Cardiac muscle cell (in vitro differentiated cells and primary cell): ENCODE measurements around the gene LILRA5. TPM values are rescaled to one million over a fixed set of nuclear protein-coding genes. Genes with fewer than 3 reads are reported as not detected.
"Not testable (repeated sequence)": the region's sequence is repeated elsewhere in the genome, so short reads cannot be mapped to it uniquely, and the experiment has no call there.

Source experiments
- DNase-seq, 2 donors: peaks; one replicate each; pipeline versions ENCODE4 v3.0.0 to v3.0.0-alpha.2; 2010 to 2017; ENCODE audit warnings: low read depth in 1 of 2, low spot score in 1 of 2
- H3K27ac ChIP-seq: fragments of 200-600 bp; sonication (generic); 2 replicates; pipeline ENCODE4 v1.5.1; 2016
- H3K27me3 ChIP-seq: fragments of 200-600 bp; sonication (generic); 2 replicates; pipeline ENCODE4 v1.6.0; 2016; ENCODE audit warnings: control low read depth
- H3K36me3 ChIP-seq: fragments of 200-600 bp; sonication (generic); 2 replicates; pipeline ENCODE4 v1.5.1; 2016; ENCODE audit warnings: control low read depth
- H3K4me1 ChIP-seq: fragments of 200-600 bp; sonication (generic); 2 replicates; pipeline ENCODE4 v1.8.1; 2017; ENCODE audit warnings: low read depth, mild to moderate bottlenecking, mixed run types
- H3K4me3 ChIP-seq: fragments of 200-600 bp; sonication (generic); 2 replicates; pipeline ENCODE4 v1.5.1; 2016; ENCODE audit warnings: mild to moderate bottlenecking
- H3K9me3 ChIP-seq: fragments of 200-600 bp; sonication (generic); 2 replicates; pipeline ENCODE4 v1.5.1; 2017; ENCODE audit warnings: low read depth, mild to moderate bottlenecking, control low read depth
- polyA plus RNA-seq: library from polyadenylated mRNA; unstranded; fragments of >200 nt; fragmentation: Nextera tagmentation; extraction: Ambion mirVana; gene quantifications from 2 replicates; pipeline ENCODE4 v1.2.1, GENCODE V29; 2016
- total RNA-seq: library from RNA; depleted of rRNA; stranded (reverse); fragments of >200 nt; gene quantifications from 2 replicates; pipeline ENCODE4 v1.2.3, GENCODE V29; 2016
- TF ChIP-seq, protein P1 (sequence below): IDR thresholded peaks from 2 replicates; pipeline ENCODE4 v1.5.1; 2012; ENCODE audit warnings: low read depth, mild to moderate bottlenecking, low read length

Gene LILRA5
- total and polyA plus RNA-seq, 2 experiments from 2014 or later, result not detected

DNA sequence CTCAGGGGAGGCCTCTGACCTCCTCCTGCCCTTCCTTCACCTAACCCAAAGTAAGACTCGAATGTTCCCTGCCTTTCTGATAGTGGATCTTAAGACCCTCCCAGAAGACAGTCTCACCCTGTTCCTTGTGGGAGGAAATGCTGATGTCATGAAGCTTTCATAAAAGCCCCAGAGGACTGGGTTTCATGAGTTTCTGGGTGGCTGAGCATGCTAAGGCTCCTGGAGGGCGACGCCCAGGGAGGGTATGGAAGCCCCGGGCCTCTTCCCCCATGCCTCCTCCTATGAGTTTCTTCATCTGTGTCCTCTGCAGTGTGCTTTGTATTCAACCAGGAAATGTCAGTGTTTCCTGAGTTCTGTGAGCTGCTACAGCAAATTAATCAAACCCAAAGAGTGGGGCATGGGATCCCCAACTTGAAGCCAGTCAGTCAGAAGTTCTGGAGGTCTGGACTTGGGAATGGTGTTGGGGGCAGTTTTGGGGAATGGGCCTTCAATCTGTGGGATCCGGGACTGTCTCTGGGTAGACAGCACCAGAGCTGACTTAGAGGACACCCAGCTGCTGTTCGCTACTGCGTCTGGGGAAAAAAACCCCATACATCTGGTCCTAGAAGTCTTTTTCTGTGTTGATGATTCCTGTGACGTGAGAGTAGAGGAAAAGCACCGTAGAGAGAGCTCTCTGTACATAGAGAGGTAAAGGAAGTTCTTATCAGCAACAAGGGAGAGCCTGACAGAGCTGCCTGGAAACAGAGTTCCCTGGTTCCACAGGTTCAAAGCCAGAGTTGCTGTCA is 30.1 kb downstream of the LILRA5 start:
- peaks cover 13% of the 10 kb centered on the region for H3K27me3 ChIP-seq
- no peaks in the 10 kb centered on the region for H3K36me3 ChIP-seq
- no peak overlapping the region for H3K27ac ChIP-seq
- TF ChIP-seq, protein P1, sequence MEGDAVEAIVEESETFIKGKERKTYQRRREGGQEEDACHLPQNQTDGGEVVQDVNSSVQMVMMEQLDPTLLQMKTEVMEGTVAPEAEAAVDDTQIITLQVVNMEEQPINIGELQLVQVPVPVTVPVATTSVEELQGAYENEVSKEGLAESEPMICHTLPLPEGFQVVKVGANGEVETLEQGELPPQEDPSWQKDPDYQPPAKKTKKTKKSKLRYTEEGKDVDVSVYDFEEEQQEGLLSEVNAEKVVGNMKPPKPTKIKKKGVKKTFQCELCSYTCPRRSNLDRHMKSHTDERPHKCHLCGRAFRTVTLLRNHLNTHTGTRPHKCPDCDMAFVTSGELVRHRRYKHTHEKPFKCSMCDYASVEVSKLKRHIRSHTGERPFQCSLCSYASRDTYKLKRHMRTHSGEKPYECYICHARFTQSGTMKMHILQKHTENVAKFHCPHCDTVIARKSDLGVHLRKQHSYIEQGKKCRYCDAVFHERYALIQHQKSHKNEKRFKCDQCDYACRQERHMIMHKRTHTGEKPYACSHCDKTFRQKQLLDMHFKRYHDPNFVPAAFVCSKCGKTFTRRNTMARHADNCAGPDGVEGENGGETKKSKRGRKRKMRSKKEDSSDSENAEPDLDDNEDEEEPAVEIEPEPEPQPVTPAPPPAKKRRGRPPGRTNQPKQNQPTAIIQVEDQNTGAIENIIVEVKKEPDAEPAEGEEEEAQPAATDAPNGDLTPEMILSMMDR, result no peak
- no peaks in the 10 kb centered on the region for H3K4me1 ChIP-seq
- H3K4me3 ChIP-seq, result no peak overlapping the region
- no peaks in the 10 kb centered on the region for H3K9me3 ChIP-seq
- no peak for DNase-seq

DNA sequence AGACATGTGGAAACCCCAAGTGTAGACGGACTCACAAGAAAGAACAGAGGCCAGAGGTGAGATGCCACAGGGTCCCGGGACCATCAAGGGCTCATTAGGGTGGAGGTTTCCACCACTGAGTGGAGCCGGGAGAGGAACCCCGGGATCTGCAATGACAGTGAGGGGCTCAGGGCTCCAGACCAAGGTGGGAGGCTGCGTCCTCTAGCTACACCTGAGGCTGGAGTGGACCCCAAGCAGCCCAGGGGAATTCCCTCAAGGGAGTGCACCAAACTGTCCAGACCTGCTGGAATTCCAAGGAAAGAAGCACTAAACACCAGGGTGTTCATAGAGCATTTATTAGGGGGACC is 31.3 kb downstream of the LILRA5 start:
- H3K36me3 ChIP-seq, DNase-seq, H3K9me3 ChIP-seq, H3K4me3 ChIP-seq, H3K4me1 ChIP-seq, H3K27ac ChIP-seq: not testable (repeated sequence)
- peaks cover 13% of the 10 kb centered on the region for H3K27me3 ChIP-seq

DNA sequence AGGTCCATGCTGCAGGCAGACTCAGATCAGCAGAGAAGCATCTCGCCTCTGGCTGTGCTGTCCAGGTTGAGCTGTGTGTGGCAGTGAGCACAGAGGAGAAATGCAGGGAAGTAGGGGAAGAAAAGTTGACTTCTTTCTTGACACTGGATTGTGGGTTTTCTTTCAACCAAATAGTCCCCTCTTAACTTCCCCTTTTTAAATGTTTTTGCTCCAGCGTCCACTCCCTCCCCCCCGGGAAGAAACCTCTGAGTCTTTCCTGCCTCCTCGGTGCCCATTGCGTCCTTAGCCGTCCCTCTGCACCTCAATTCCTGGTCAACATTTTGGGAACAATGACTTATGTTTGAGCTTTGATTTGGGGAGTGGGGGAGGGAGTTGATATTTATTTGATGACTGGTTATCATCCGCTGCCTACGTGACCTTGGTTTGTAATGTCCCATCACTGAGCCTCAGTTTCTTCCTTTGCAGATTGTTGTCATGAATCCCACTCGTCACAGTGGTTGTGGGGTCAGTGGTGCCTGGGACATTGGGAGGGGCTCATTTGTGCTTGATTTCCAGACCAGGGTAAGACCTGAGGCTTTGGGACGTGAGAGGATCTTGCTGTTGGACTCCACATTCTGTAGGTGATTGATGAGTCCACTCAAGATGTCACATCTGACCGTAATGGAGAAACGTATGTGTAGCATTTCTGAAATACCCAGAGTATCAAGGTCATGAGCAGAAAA is 31.8 kb downstream of the LILRA5 start, which contains the start of gene LILRB2:
TSS of gene LILRB2 (minus strand) at position 104 of the 722 bp plus-strand sequence. CDS start 614 bp downstream, outside the sequence.
- Histone ChIP-seq H3K4me1 (no peaks in the 10 kb centered on the region), H3K4me3 (no peak within 1 kb of the TSS), H3K27ac (no peak within 1 kb of the TSS), H3K36me3 (no peaks in the 10 kb centered on the region), H3K9me3 (no peaks in the 10 kb centered on the region), H3K27me3 (peaks cover 13% of the 10 kb centered on the region)
- TF ChIP-seq, protein P1, result no peak
- DNase-seq, result no peak

DNA sequence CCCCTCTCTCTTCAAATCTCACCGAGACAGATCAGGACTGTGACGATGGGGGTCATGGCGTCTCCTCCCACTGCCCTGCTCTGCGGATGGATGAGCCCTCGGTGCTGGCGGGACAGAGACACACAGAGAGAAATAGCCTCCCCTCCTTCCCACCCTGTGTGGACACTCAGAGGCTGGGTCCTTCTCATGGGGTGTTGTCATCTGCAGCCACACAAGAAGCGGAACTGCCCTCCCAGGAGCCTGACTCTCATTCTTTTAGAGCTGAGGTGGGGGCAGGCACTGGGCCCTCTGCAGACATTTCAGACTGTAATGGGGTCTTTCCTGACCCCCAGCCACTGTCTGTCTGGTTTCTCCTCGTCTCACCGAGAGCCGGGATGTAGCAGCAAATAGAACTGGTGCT is 32.5 kb downstream of the LILRA5 start:
- not testable (repeated sequence) for H3K36me3 ChIP-seq, H3K4me1 ChIP-seq, DNase-seq, H3K4me3 ChIP-seq, H3K9me3 ChIP-seq, H3K27ac ChIP-seq
- H3K27me3 ChIP-seq, result peaks cover 13% of the 10 kb centered on the region

DNA sequence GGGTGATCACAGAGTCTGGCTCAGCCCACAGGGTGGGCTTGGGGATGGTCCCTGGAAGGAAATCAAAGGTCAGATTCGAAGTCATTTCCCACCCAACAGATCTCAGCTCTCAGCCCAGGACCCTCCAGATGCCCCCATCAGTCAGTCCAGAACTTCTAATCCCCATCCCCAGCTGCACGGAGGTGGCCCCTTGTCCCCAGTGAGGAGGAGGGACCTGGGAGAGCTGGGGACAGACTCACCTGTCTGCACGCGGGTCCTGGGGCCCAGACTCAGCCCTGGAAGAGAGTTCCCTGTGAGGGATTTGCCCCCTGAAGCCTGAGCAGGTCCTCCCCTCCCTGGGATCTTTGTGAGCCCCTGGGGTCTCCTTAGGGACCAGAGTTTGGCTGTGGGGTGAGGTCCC is 32.9 kb downstream of the LILRA5 start:
- not testable (repeated sequence) for DNase-seq, H3K9me3 ChIP-seq, H3K4me3 ChIP-seq, H3K36me3 ChIP-seq, H3K27ac ChIP-seq, H3K4me1 ChIP-seq
- H3K27me3 ChIP-seq, result peaks cover 13% of the 10 kb centered on the region

DNA sequence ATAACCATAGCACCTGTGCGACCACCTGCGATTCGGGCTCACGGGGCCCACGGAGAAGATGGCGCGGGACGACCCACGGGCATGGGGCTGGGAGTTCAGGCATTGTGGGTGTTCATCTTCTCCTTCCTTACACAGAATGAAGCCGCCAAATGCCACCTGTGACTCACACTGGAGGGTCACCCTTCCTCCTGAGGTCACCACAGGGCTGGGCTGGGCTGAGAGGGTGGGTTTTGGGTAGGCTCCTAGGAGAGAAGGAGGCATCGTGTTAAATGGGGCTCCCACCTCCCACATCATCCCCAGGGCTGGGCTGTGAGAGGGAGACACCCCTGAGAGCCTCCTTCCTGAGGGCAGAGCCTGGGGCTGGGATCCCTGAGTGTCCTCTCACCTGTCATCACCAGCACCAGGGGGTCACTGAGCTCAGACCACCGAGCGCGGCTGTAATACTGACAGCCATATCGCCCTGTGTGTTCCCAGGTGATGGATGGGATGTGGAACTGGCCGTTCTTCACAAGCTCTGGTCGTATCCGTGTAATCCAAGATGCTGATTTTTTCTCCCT is 33.5 kb downstream of the LILRA5 start:
- Histone ChIP-seq H3K4me1 (no peaks in the 10 kb centered on the region), H3K9me3 (no peaks in the 10 kb centered on the region), H3K36me3 (no peaks in the 10 kb centered on the region), H3K27ac (no peak overlapping the region), H3K4me3 (no peak overlapping the region), H3K27me3 (peaks cover 13% of the 10 kb centered on the region)
- no peak for DNase-seq
- TF ChIP-seq, protein P1, result no peak

DNA sequence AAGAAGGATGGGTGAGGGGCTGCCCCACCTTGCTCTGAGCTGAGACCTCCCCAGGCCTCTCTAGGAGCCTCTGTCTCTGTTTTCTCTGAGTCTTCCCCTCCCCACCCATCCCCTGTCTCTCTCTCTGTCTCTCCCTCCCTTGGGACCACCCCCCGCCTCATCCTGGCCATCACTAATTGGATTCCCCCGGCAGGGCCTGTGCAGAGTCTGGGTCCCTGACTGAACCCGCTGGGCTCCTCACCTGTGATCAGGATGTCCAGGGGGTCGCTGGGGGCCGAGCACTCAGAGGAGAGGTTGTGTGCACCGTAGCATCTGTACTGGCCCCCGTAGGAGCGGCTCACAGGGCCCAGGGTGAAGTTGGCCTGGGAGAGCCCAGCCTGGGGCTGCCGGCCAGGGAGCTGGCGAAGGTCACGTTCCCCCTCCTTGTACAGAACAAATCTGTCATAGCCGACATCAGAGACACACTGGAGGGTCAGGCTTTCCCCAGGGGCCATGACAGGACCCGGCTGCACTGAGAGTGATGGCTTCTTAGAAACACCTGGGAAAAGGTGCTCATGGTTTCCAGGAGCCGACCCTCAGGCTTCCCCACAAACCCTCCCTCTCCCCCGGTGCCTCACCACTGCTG is 34.3 kb downstream of the LILRA5 start:
- H3K27ac ChIP-seq, result not testable (repeated sequence)

DNA sequence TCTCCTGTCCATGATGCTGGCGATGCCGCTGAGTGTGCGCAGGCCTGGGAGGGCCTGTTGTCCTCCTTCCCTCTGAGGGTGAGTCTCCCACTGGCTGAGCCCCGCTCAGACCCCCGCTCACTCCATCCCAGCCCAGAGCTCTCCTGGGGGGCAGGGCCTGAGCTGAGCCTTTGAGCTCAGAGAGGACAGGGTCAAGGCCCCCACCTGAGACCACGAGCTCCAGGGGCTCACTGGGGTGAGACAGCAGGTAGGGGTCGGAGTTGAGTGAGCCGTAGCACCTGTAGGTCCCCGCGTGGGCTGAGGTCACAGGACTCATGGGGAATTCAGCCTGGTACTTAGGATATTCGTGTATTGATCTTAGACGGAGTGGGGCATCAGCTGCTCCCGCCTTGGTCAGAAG is 34.9 kb downstream of the LILRA5 start:
- H3K36me3 ChIP-seq, DNase-seq, H3K9me3 ChIP-seq, H3K4me3 ChIP-seq, H3K4me1 ChIP-seq, H3K27ac ChIP-seq: not testable (repeated sequence)
- peaks cover 17% of the 10 kb centered on the region for H3K27me3 ChIP-seq

More for the DNA sequence above, 34.3 kb downstream of the LILRA5 start:
- peaks cover 13% of the 10 kb centered on the region for H3K27me3 ChIP-seq
- not testable (repeated sequence) for DNase-seq, H3K36me3 ChIP-seq, H3K4me3 ChIP-seq, H3K4me1 ChIP-seq, H3K9me3 ChIP-seq

DNA sequence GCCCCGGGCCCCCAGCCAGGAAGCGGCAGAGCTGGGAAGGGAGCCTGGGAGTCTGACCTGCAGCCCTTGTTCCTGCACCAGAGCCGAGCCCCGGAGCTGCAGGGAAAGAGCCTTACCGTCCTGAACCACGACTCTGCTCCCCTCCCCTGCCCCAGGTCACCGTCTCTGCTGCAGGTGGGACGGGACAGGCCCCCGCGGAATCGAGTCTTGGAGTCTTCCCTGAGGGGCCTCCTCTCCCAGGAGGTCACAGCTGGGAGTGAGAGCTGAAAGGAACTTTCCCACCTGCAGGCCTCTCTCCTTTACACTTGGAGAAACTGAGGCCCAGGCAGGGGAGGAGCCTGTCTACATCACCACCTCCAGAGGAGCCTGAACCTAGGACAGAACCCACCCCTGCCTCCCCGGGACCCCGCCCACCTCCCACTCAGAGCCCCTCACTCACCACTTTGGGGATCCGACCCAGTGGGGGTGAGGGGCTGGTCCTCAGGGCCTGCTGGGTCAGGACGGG is 35.8 kb downstream of the LILRA5 start:
- not testable (repeated sequence) for DNase-seq, H3K4me3 ChIP-seq, H3K4me1 ChIP-seq, H3K27ac ChIP-seq, H3K9me3 ChIP-seq, H3K36me3 ChIP-seq
- peaks cover 16% of the 10 kb centered on the region for H3K27me3 ChIP-seq
